Stimulated activated CD8-positive, alpha-beta memory T cell treated with anti-CD3 and anti-CD28 coated beads, Interleukin-15, amount 100 ng/mL, for 48 hours (primary cell): Measurements from ENCODE around the gene NDUFAB1.
"Not testable (repeated sequence)": the region's sequence is repeated elsewhere in the genome, so short reads cannot be mapped to it uniquely, and the experiment has no call there.

Source experiments
- DNase-seq, 2 donors: peaks; one replicate each; pipeline ENCODE4 v3.0.0-alpha.2; 2020; ENCODE audit warnings: low read depth in 2 of 2

The NDUFAB1 gene

GRCh38 chr16:23554536-23554935, 41.6 kb downstream of the NDUFAB1 start:
- DNase-seq, result no peak

DNA sequence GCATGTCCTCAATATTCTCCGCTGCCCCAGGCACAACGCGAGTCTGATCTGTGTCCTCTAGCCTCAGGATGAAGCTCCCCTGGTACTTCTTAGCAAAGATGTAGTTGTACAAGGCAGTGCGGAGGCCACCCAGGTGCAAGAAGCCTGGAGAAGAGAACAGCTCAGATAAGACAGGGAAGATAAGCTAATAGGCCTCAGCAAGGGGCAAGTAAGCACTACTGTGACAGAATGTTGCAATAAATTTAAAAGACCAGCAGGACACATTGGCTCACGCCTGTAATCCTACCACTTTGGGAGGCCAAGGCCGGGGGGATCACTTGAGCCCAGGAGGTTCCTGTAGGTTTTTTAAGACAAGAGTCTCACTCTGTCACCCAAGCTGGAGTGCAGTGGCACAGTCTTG, 44.0 kb downstream of the NDUFAB1 start:
- DNase-seq, result no peak

GRCh38 chr16:23549938-23550337, 46.2 kb downstream of the NDUFAB1 start:
- DNase-seq, result no peak

- DNase-seq, result no peak
Observed at GRCh38 chr16:23544436-23544835, 51.7 kb downstream of the NDUFAB1 start.

- not testable (repeated sequence) for DNase-seq
Observed at GRCh38 chr16:23540817-23541178, 55.3 kb downstream of the NDUFAB1 start.

DNA sequence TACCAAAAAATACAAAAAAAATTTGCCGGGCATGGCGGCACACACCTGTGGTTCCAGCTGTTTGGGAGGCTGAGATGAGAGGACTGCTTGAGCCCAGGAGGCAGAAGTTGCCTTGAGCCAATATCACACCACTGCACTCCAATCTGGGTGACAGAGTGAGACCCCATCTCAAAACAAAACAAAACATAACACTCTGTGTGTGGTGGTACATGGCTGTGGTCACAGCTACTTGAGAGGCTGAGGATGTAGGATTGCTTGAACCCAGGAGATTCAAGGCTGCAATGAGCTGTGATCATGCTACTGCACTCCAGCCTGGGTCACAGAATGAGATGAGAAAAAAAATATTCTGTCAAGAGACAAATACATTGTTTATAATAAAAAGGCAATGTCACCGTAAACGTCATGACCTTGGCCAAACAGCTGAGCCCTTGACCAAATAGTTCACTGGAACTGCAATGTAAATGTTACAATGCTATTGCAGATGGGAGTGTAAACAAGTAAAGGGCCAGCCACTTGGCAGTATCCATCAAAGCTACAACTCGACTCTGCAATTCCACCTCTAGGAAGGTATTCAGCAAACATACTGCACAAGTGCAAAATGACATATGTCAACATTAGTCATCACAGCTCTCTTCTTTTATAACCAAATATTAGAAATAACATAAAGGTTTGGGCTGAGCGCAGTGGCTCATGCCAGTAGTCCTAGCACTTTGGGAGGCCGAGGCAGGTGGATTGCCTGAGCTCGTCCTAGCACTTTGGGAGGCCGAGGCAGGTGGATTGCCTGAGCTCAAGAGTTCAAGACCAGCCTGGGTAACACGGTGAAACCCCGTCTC, 55.9 kb downstream of the NDUFAB1 start:
- no peak for DNase-seq

DNA sequence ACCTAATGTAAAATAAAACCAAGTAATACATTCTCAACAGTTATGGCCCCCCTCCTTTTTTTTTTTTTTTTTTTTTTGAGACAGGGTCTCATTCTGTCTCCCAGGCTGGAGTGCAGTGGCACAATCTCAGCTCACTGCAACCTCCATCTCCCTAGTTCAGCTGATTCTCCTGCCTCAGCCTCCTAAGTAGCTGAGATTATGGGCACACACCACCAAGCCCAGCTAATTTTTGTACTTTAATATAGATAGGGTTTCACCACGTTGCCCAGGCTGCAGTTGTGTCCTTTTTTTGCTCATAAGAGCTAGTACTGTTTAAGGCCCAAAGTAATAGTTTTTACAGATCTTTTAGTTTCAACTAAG, 57.2 kb downstream of the NDUFAB1 start:
- no peak for DNase-seq

DNA sequence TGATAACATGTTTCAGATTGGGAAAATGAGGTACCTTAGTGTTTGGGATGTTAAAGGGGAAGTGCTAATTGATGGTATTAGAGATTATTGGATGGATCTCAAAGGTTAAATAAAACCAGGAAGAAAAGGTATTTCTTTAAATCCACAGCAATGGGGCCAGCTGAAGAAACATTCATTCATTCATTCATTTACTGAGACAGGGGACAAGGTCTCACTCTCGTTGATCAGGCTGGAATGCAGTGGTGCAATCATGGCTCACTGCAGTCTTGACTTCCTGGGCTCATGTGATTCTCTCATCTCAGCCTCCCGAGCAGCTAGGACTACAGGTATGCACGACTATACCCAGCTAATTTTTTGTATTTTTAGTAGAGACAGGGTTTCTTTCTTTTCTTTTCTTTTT, 58.7 kb downstream of the NDUFAB1 start:
- no peak for DNase-seq

DNA sequence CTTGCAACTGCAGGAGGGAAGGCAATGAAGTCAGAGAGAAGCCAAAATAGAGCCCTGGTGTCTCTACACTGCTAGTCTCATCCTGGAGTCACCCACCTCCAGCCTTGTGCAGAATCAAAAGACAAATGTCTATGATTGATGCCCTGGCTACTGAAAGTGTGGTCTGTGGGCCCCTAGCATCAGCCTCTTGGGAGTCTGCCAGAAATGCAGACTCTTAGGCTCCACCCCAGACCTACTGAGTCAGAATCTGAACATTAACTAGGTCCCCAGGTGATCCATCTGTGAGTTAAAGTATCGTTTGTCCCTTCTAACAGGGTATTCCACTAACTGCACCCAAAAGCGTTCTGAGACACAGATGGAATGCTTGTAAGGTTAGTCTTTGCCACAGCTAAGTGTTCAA, 60.2 kb downstream of the NDUFAB1 start:
- DNase-seq, result no peak

- no peak for DNase-seq
Observed at GRCh38 chr16:23534868-23535860, 61.0 kb downstream of the NDUFAB1 start.

- no peak for DNase-seq
Observed at GRCh38 chr16:23532448-23532847, 63.7 kb downstream of the NDUFAB1 start.
